Stimulated activated CD8-positive, alpha-beta memory T cell treated with anti-CD3 and anti-CD28 coated beads, Interleukin-12 subunit alpha, Interleukin-12 subunit beta, amount 100 ng/mL, for 24 hours (primary cell): ENCODE results near the gene DRC1.
A peak's percentile ranks its signal among the peaks of the same experiment; 100 is the strongest.
"Not testable (repeated sequence)": the region's sequence is repeated elsewhere in the genome, so short reads cannot be mapped to it uniquely, and the experiment has no call there.

Experiments
- DNase-seq: peaks from one replicate; pipeline ENCODE4 v3.0.0-alpha.2; 2020; ENCODE audit errors: extremely low read depth

Gene DRC1

DNA sequence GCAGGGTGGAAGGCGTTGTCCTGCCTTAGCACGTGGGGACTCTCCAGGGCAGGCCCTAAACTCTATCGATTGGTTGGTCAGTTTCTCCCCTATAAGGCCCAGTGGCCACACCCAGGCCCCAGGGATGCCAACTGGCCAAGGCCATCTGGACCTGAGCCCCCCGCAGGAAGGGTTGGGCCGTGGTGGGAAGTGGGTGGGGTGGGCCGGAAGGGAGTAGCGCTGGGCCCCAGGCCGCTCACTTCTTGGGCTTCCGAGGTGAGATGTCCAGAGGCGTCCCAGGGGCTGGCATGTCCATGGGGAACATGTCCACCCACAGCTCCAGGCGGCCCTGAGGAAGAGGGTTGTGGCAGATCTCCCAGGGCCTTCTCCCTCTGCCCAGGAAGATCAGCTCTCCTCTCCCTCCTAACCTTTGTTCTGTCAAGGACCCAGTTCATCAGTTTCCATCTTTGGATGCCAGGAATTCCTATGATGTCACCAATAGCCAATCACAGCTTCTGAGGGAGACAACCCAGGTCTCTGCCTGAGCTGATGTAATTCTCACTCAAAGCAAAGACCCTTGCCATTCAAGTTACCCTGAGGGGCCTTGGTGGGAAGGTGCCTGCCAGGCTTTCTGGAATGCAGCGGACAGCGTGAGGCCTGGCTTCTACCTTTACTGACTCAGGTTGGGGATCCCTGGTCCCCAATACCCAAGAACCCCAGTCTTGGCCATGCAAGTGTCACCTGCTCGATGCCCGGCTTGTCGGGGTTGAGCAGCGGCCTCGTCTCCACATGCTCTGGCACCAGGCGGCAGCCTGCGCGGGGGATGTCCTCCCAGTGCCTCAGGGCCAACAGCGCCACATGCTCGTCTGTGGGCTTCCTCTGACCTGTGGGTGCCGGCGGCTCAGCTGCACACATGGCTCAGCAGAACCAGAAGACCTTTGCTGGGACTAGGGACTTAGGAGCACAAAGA lies 61.8 kb downstream of the DRC1 start:
- no peak for DNase-seq

DNA sequence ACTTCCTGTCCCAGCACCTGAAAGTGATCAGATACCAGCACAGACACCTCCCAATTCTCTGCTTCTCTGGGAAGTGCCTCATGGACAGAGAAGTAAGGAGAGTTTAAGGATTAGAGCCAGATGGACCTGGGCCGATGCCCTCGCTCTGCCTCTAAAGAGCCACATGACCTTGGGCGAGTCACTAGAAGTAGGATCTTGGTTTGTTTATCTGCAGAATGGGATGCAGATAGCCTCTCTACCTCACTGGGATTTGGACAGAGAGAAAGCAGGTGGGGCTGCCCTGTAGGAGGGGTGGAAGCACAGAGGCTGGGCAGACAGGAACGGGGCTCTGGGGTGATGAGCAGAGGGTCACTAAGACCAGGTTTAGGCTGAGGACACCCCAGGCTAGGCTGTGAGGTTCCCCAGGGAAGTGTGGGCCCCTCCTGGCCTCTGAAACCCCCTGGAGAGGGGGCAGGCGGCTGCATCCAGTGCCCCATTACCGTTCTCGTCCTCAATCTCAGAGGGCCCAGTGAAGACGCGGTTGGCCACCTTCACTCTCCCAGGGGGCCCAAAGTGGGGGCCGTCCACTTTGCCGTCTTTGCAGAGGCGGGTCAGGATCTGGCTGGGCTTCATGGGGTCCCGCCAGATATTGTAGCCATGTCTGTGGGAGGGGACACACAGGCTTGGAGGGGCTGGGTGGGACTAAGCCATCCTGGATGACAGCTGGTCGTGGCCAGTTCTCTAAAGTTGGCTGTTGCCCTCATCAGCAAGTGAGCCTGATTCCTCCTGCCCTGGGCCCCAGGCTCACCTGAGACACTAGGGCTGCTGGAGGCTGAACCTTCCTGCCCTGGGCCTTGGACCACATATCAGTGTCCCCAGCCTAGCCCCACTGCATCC lies 62.9 kb downstream of the DRC1 start:
- DNase-seq, result no peak

DNA sequence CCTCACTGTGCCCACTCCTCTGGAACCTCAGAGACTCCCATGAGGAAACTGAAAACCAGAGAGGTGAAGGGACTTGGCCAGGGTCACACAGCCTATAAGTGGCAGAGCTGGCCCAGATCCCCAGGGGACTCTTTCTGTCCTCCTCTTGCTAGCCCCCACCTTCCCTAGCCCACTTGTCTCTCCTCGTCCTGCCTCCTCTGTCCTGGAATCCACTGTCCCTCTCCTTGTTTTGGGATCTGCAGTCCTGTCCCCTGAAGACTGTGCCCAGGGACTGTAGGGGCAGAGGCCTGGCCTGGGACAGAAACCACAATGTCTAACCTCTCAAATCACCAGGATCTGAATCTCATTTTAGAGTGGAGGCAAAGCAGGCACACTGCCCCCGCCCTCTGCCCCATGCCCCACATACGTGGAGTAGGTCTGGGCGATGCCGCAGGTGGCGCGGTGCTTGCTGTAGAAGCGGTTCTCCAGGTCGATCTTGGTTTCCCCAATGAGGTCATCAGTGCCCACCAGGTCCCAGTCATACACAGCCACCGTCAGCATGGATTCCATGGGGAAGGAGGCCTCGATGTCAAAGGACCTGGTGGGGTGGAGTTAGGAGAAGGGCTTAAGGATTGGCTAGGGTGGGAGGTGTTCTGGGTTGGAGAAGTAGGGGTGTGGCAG lies 63.7 kb downstream of the DRC1 start:
- no peak for DNase-seq

DNA sequence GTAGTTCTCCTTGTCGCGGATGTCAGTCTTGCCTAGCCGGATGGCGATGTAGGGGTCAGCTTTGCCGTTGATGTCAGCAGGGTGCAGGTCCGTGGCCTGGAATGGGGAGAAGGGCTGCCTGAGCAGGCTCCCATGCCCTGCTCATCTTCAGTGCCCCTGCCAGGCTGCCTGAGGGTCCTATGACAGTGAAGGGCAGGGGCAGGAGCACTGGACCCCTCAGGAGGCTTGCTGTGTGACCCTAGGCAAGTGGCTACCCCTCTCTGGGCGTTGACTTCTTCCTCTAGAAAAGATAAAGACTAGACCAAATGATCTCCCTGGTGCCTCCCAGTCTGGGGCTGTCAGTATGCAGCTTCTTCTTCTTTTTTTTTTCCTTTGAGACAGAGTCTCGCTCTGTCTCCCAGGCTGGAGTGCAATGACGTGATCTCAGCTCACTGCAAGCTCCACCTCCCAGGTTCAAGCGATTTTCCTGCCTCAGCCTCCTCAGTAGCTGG lies 64.3 kb downstream of the DRC1 start:
- DNase-seq, result no peak

DNA sequence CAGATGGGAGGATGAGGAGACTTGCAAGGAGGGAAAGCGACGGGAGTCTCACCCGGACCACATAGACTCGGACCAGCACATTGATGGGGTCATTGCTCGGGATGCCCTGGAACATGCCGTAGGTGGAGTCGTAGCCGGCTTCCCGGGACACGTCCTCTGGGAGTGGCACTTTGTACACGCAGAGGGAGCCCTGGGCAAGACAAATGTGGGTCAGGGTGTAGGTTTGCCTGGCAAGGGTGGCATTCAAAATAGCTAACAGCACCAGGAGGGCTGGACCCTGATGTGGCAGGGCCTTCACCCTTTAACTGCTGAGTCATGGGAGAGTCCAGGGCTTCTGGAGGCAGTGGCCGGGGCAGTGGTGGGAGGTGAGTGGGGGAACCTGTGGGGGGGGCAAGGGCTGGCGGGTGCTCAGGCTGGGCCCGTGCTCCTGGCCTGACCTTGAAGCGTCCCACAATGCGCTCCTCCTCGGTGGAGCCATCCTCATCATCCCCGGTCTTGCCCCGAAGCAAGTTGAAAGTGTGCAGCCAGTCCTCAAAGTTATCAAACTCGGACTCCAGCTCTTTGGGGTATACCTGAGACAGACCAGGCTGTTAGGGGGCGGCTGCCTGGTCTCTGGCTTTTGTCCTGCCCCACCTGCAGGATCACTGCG lies 65.1 kb downstream of the DRC1 start:
- no peak for DNase-seq

DNA sequence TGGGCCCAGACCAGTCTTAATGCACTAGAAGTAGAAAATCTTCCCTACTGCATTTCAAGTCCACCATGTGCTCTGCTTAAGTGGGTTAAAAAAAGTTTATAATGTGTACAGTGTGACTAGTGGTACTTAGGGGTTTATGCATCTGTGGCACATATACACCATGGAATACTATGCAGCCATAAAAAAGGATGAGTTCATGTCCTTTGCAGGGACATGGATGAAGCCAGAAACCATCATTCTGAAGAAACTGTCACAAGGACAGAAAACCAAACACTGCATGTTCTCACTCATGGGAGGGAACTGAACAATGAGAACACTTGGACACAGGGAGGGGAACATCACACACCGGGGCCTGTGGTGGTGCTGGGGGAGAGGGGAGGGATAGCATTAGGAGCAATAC lies 66.8 kb downstream of the DRC1 start:
- DNase-seq, result not testable (repeated sequence)

DNA sequence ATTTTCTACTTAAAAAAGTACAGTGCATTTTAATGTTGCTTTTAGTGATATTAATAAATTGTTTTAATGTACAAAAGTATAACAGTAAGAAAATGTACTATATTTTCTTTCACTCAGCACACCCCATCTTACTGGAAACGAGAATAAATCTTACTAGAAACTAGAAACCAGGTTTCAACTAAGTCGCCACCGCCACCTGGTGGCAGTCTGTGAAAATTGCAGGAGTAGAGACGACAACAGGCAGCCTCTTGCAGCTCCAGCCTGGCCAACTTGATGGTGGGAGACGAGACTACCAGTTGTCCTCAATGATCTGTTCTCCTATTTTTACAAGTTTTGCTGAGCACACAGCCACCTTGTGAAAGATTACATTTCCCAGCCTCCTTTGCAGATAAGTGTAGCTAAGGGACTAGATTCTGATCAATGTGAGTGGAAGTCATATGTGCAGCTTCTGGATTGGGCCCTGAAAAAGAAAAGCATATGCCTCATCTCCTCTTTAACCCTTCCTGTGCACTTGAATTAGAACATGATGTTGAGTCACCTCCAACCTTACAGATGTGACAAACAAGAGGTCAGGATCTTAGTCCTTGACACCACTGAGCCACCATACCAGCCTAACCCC lies 67.5 kb downstream of the DRC1 start:
- peak; percentile 33 for DNase-seq

DNA sequence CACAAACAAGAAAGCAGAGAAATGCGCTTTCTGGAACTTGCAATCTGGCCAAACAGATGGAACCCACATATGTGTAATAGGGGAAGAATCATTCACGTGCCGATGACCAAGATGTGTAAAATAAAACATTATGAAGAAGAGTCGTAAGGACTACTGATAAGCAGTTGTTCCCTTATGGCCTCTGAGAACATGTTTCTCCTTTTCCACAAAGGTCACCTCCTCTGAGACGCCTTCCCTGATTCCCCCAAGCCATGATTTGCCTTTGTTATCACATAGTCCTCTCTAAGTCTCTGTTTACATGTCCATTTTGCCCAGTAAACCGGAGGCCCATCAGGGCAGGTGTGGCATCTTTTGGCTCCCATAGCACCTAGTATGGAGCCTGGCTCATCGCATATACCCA lies 68.2 kb downstream of the DRC1 start:
- DNase-seq, result no peak

DNA sequence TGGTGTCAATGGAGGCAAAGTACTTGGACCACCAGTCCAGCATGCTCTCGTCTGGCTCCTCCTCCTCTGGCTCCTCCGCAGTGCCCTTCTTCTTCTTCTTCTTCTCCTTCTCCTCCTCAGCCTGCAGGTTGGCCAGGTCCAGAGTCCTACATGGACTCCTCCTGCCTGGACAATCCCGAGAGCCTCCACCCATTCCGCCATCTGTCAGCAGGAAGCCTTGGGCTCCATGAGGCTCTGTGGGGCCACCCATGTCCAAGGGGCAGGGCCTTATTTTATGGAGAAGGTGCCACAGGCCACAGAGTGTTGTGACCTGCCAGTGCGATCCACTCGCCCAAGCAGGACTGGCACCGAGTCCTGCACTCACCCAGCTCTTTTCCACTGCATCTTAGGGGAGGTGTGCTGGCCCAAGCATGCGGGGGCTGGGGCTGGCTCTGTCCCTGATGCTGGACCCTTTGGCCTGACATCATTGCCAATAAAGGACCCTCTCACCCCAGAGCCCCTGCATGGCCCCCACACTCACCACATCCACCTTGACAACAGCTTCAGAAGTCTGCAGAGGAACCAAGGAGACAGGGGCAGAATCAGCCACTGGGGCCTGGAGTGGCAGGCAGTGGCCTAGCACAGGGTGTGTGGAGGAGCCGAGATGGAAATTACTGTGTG lies 69.0 kb downstream of the DRC1 start:
- no peak for DNase-seq

DNA sequence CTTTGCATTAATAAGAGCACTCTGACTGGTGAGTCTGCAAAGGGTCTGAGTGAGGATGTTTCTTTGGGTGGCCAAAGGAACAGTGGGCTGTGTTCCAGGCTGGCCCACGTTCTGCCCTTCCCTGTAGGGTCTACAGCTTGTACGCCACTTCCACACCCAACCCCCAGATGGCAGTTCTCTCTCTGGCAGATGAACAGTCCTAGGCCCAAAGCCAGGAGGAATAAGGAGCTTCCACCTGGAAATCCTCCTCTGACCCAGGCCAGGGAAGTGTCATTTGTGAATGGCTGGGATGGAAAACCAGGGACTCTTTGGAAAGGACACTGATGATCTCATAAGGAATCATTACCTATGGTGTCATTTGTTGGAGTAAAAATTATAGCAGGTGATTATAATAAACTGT lies 69.6 kb downstream of the DRC1 start:
- DNase-seq, result no peak

DNA sequence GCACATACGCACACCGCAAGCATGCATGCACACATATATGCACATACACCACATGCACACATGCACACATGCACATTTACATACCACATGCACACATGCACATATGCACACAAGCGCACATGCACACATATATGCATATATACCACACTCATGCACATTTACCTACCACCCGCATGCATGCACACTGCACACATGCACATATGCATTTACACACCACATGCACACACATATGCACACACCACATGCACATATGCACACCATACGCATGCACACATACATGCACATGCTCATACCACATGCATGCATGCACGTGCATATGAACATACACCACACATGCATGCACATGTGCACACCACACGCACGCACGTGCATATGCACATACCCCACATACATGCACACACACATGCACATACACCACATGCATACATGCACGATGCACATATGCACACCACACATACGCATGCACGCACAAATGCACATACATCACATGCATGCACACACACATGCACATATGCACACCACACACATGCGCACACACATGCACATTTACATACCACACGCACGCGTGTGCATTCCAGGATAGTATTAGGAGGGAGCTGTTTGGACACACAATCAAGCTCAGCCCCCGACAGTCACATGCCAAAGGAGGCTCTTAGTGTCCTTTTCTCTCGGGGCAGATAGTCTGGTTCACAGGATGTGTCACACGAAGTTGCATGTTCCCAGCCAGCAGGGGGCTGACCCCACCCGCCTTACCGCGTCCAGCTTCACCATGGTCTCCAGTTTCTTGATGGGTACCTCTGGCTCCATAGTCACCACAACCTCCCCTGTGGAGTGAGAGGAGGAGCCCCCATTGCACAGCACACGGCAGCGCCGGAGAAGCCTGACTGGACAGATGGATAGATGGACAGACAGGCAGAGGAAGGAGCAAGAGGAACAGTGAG lies 70.3 kb downstream of the DRC1 start:
- no peak for DNase-seq

DNA sequence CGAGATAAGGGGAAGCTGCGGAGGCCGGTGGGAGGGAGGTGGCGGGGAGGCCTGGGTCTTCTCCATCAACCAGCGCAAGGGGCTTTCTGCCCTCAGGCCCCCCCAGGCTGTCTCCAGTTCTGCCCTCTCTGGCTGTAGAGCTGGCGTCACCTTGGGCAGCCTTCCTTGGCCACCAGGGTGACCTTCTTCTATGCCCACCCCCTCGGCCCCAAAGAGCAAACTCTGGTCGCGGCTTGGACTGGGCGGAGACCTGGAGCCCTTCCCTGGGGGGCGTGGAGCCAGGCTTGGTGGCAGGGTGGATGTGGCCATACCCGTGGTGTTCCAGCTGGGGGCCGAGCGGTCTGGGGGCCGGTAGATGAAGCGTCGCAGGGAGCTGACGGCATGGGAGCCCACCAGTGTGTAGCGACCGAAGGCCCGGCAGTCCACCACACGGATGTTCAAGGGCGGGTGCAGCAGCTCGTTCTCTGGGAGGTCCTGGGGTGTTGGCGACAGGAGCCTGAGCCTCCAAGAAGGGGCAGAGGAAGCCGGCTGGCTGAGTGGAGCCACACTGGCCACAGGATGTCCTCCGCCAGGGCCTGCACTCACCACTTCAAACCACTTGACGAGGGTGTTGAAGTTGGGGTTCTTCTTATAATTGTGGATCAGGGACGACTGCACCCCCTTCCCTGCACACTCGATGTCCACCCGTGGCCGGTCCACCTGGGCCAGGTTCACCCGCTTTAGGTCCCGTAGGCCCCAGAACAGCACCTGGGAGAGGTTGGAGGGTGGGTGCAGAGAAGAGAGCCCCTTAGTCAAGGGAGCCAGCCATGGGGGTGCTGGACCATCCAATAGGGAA lies 71.3 kb downstream of the DRC1 start:
- no peak for DNase-seq

DNA sequence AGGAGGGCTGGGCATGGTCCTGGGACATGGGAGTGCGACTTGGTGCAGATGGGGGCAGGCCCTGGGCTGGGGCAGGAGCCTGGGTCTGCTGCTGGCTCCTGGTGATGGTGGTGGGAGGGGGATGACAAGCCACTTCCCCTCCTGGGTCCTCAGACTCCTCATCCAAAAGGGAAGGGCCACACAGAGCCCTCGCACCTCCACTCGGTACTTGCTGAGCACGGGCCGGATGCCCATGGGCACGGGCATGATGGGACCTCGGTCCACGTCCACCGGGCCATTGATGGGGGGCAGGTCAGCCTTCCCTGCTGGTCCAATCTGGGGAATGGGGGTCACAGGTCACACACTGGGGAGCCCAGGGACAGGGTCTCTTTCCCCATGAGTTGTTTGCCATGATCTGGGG lies 72.1 kb downstream of the DRC1 start:
- no peak for DNase-seq

DNA sequence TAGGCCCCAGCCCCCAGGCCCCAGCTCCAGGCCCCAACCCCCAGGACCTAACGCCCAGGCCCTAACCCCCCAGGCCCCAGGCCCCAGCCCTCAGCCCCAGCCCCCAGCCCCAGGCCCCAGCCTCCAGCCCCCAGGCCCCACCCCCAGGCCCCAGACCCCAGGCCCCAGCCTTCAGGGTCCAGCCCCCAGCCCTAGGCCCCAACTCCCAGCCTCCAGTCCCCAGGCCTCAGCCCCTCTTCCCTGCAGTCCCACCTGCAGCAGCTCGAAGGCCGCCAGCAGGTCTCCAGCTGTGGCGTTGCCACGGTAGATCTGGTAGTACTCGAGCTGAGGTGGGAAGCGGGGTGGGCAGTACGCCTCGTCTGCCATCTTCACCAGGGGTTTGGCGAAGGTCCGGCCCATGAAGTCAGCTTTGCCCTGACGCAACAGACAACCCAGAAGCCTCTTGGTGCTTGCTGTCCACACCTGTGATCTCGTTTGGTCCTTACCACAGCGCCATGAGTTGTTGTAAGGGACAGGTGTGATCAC lies 72.6 kb downstream of the DRC1 start:
- no peak for DNase-seq

DNA sequence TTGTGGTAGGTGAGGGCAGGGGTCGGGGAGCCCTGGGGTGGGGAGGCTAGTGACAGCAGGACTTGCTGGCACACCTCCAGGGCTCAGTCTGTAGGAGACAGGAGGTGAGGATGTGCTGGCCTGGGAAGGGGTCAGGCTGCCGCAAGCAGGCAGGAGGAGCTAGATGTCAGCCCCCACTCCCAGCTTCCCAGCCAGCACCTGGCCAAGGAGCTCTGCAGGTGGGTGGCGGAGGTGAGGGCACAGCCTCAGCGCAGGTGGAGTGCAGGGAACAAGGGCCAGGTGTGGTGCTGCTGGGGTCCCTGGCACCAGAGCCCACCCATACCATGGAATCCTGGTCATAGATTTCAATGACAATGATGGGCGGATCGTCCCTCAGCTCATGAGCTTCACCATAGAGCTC lies 73.3 kb downstream of the DRC1 start:
- no peak for DNase-seq

DNA sequence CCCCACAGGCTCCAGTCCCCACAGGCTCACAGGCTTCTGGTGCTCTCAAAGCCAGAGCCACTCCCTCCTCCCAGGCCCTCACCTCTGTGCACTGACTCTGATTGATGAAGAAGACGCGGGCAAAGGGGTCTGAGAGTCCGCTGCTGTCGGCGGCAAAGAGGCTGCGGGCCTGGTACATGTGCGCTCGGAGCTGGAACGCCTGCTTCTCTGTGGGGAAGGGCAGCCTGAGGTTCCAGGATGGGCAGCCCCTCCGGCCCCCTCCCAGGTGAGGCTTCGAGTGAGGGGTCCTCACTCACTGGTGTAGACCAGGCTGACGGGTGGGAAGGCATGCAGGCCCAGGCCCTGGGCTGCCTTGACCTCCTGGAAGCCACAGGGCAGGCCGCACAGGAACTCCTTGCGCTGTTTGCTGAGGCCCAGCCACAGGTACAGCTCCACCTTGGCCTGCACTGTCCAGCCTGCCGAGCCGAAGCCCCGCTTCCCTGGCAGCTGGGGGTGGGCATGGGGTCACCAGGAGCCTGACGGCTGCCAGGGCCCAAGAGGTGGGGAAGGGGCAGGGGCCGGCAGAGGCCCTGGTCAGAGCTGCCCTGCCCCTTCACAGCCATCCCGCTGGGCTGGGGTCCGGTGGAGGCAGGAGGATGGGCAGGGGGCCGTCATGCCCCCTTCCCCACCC lies 74.2 kb downstream of the DRC1 start:
- no peak for DNase-seq

DNA sequence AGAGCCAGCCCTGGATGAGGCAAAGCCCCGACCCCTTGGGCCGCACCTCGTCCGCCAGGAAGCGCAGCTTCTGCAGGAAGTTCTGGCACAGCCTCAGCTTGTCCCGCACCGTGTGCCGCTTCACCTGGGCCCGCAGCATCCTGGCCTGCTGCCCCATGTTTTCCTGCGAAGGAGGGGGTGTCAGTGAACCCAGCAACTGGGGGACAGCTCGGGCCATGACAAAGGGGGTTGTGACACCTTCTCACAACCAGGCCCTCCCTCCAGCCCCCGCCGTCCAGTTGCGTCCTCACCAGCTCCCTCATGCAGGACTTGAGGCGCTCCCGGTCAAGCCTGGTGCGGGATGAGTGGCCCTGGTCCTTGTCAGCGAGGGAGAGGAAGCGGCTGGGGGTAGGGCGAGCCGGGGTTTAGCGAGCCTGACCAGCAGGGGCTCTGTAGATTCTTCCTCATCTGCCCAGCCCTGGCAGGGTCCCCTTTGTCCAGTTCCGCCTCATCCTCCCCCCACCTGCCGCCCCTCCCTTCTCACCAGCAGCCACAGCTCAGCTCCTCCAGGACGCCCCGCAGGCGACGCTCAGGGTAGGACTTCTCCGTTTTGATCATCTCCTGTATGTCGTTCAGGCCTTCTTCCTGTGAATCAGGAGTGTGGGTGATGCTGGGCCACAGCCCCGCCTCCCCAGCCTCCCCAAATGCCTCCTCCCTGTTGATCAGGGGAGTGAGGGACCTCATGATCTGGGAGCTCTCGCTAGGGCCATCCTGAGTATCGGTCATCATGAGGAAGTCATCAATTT lies 75.6 kb downstream of the DRC1 start:
- no peak for DNase-seq
